Measurements from ENCODE around the gene MLLT3. TPM values are rescaled to one million over a fixed set of nuclear protein-coding genes. Genes with fewer than 3 reads are reported as not detected.

Gene MLLT3
- polyA plus RNA-seq, 3 donors, result 26.8 to 31.8 (median 27.3) TPM

- DNase-seq, result no peak
Measured at GRCh38 chr9:20562051-20562450, 60.2 kb downstream of the MLLT3 start.

DNA sequence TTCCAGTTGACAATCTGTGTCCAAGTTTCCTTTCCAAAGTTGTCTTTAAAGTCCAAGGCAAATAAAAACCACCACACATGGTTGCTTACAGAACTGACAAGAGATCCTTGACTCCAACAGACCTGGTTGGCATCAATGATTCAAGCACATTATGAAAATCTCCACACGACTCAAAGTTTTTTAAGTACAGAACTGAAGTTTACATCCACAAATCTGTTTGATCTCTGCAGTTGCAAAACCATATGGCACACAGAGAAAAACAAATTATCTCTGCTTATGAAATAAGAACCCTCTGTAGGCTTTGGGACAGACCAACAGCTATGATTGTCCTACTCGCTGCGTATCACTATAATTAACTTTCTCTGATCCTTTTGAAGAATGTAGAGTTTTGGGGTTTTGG lies 60.8 kb downstream of the MLLT3 start:
- no peak for DNase-seq

DNA sequence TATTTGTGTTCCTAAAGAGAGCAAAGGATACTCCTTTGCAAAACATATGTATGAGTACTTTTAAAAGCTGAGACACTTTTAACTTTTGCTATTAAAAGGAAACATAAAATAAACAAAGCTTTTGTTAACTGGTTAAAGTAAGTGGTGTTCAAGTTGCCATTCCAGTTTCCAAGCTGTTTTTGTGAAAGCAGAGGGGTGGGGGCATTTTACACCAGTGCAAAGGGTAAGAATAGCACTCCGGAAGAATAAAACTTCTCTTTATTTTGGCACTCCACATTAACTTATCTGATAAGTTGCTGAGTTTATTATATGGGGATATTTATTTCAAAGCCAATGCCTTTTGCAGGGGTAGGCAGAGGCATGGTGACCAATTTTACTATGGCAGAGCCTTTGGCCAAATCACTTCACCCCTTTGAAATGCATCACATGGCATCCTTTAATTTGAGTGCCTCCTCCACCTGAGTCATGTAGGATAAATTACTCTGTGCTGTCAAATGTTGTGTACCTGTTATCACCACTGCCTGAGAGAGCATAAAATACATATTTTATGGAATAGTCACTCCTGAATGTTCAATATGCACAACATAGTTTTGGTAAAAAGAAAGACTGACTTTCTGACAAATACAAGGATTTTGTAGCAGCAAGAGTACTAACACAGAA lies 62.9 kb downstream of the MLLT3 start:
- no peak for DNase-seq

GRCh38 chr9:20558566-20559016 lies 63.7 kb downstream of the MLLT3 start:
- no peak for DNase-seq

- no peak for DNase-seq
Measured at GRCh38 chr9:20557890-20558565, 64.3 kb downstream of the MLLT3 start.

DNA sequence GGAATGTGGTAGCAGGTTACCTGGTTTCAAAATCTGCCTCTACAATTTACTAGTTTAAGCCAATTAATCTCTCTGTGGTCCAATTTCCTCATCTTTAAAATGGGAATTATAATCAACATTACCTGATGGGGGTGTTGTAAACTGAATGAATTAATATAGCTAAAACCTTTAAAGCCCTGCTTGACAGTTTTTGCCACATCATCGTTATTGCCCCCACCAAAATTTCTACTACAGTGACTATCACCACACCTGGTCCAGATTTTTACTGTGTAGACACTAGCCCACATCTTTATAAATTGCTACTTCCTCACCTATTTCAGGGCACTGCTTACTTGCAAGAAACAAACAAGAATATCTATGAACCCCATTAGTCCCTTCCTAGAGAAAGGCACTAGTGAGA lies 65.0 kb downstream of the MLLT3 start:
- no peak for DNase-seq

- no peak for DNase-seq
Measured at GRCh38 chr9:20553558-20554149, 68.6 kb downstream of the MLLT3 start.

DNA sequence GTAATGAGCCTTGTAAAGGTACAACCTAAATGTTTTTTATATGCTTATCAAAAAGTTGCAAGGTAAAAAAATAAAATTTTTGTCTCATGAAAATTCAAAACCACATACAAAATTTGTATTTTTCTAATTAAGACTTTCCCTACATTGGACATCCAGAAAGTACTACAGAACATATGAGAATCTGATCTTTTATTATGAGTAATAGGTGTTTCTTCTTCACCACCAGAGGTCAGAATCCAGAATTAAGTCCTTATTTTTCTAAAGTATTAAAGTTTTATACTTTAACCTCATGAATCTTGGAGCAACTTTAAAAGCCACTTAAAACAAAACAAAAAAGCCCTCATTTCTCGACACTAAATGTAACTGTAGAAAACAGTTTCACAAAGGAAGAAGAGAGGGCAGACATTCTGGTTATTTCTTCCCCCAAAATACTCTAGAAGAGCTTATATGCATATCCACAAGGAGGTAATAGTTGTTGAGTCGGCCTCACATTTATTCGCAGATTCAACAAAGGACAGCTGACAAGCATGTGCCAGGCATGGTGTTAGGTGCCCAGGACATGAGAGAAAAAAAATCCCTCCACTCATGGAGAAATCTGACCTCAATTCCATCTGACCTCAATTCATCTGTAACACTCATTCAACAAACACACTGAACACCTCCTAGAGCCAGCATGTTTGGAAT lies 69.3 kb downstream of the MLLT3 start:
- no peak for DNase-seq

GRCh38 chr9:20551835-20552234 lies 70.5 kb downstream of the MLLT3 start:
- peak; percentile 52 for DNase-seq

DNA sequence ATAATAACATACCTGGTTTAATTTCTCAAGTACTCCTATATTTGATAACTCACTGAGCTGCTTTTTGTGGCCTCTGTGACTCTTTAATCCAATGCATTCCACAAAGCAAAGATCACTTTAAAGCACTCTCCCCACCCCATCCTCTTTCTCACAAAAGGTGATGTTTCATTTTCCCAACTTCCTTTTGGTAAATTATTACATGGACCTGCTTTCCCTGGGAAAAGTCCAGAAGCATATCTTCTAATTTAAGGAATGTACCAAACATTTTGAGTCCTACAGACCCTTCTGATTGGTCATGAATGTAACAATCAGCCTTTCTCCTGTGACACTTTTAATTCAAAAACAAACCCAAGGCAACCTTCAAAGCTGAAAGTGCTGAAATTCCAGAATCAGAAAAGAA lies 71.1 kb downstream of the MLLT3 start:
- no peak for DNase-seq

DNA sequence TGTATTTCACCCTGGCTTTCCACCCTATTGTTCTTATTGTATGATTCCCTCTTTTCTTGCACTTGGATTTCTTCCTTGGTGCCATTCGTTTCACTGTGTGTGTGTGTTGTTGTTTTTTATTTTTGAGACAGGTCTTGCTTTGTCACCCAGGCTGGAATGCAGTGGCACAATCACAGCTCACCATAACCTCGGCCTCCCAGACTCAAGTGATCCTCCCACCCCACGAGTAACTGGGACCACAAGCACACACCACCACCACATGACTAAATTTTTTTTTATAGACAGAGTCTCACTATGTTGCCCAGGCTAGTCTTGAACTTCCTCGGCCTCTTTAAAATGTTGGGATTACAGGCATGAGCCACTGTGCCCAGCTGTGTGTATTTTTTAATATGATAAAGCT lies 72.0 kb downstream of the MLLT3 start:
- no peak for DNase-seq

DNA sequence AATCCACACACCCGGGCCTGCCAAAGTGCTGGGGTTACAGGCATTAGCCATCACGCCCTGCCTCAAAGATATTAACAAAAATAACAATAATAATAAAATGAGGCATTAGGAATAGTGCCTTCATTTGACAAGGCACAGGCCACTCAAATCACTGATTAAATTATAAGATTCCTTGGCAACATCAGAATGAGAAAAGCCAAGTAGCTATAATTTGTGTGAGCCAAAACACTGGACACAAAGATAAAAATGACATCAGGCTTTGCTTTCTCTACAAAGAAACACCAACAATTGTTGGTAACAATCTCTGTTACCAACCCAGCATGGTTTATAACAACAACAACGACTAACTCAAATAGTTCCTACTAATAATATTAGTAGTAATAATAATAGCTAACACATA lies 73.2 kb downstream of the MLLT3 start:
- no peak for DNase-seq

GRCh38 chr9:20545023-20545622 lies 77.2 kb downstream of the MLLT3 start:
- no peak for DNase-seq

DNA sequence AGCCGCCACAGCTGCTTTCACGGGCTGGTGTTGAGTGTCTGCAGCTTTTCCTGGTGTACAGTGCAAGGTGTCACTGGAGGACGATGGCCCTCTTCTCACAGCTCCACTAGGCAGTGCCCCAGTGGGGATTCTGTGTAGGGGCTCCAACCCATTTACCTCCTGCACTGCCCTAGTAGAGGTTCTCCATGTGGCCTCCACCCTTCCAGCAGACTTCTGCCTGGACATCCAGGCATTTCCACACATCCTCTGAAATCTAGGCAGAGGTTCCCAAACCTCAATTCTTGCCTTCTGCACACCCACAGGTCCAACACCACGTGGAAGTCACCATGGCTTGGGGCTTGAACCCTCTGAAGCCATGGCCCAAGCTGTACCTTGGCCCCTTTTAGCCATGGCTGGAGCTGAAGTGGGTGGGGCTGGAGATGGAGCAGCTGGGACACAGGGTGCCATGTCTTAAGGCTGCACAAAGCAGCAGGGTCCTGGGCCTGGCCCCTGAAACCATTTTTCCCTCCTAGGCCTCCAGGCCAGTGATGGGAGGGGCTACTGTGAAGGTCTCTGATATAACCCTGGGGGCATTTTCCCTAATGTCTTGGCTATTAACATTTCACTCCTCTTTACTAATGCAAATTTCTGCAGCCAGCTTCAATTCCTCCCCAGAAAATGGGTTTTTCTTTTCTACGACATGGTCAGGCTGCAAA lies 82.0 kb downstream of the MLLT3 start:
- no peak for DNase-seq

DNA sequence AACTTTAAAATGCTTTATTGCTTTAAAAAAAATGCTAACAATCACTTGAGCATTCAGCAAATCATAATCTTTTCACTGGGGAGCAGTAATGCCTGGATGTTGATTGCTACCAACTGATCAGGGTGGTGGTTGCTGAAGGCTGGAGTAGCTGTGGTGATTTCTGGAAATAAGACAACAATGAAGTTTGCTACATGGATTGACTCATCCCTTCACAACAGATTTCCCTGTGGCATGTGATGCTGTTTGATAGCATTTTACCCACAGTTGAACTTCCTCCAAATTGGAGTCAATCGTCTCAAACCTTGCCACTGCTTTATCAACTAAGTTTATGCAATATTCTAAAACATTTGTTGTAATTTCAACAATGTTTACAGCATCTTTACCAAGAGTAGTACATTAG lies 83.3 kb downstream of the MLLT3 start:
- no peak for DNase-seq

DNA sequence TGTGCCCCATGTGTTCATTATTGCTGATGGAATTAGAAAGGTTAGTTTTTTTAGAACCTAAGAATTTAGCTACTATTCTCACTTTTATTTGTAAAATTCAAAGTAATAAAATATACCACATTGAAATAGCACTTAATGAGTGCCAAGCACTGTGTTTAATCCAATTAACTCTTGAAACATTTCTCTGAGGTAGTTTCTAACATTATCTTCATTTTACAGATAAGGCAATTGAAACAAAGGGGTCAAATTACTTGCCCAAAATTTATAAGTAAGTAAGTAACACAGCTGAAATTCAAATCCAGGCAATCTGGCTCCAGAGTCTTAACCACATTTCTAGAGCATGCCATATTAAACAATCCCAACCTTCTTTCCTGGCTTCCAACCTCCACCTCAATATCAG lies 84.2 kb downstream of the MLLT3 start:
- no peak for DNase-seq

DNA sequence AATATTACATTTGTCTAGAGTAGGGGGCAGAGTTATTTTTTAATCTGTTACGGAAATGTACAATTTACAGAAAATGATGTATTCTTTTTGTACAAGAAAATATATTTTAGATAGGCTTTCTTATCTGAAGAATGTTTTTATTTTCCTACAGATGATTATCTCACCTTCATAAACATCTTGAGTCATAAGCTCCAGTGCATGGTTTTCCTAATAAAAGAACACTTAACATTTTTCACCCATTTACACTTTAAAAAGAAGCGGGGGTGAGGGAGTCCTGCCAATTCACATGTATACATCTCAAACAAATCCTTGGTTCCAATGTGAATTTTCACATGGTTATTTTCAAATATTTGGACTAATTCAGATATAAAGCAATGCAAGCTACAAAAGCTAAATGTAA lies 85.0 kb downstream of the MLLT3 start:
- DNase-seq, result no peak

DNA sequence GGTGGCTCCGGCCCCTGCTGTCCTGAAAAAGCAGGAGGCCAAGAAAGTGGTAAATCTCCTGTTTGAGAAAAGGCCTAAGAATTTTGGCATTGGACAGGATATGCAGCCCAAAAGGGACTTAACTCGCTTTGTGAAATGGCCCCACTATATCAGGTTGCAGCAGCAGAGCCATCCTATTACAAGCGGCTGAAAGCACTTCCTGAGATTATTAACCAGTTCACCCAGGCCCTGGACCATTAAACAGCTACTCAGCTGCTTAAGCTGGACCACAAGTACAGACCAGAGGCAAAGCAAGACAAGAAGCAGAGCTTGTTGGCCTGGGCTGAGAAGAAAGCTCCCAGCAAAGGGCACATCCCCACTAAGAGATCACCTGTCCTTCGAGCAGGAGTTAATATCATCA lies 89.7 kb downstream of the MLLT3 start:
- peak; percentile 45 for DNase-seq

- no peak for DNase-seq
Measured at GRCh38 chr9:20529837-20530236, 92.5 kb downstream of the MLLT3 start.

- DNase-seq, result no peak
Measured at GRCh38 chr9:20528253-20528652, 94.0 kb downstream of the MLLT3 start.

DNA sequence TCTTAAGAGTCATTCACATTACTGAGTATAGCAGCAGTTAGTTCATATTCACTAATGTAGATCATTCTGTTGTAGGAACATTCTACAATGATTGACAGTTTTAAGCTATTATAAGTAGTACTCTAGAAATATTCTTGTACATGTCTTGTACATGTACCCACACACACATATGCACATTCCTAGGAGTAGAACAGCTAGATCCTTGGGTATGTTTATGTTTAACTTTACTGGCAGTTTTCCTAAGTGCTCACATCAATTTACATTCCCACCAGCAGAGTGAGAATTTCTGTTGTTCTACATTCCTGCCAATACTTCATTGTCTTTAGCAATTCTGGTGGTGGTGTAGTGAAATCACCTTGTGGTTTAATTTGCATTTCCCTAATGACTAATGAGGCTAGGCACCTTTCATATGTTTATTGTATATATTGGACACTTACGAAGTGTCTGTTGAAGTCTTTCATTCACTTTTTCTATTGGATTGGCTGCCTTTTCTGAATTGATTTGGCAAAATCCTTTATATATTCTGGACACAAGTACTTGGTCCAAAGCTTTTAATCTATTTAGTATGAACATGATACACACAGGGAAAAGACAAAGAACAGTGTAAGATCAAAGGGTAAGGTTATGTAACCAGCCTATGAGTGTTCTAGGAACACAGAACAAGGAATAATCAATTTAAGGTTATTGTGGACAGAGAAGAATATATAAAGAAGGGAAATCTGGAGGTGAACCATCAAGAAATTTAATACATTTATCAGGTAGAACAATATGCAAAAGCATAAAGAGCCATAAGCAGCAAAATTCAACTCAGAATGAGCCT lies 95.6 kb downstream of the MLLT3 start:
- no peak for DNase-seq

Data from renal pelvis (tissue), 4 donors.